GM18526 (cell line): Measurements from ENCODE around the gene TMEM234.

Experiments
- POLR2A ChIP-seq: IDR thresholded peaks from 3 replicates; pipeline ENCODE4 v1.6.1; 2011; ENCODE audit not compliant: insufficient read length; ENCODE audit errors: extremely low read depth

The TMEM234 gene

GRCh38 chr1:32197837-32198236 lies 24.3 kb downstream of the TMEM234 start:
- TF ChIP-seq POLR2A: no peak

- TF ChIP-seq POLR2A: no peak
These were observed 25.1 kb downstream of the TMEM234 start for GRCh38 chr1:32197074-32197473.

- no peak for TF ChIP-seq POLR2A
These were observed 26.0 kb downstream of the TMEM234 start for GRCh38 chr1:32195972-32196823.

- TF ChIP-seq POLR2A: no peak
These were observed 26.6 kb downstream of the TMEM234 start for GRCh38 chr1:32195531-32195930.

- TF ChIP-seq POLR2A: no peak
These were observed 27.2 kb downstream of the TMEM234 start for GRCh38 chr1:32194984-32195383.

- no peak for TF ChIP-seq POLR2A
These were observed 29.8 kb downstream of the TMEM234 start for GRCh38 chr1:32192220-32192948.

- no peak for TF ChIP-seq POLR2A
These were observed 34.3 kb downstream of the TMEM234 start for GRCh38 chr1:32187850-32188249.

- TF ChIP-seq POLR2A: no peak
These were observed 35.7 kb downstream of the TMEM234 start for GRCh38 chr1:32186491-32186890.

- TF ChIP-seq POLR2A: no peak
These were observed 36.1 kb downstream of the TMEM234 start for GRCh38 chr1:32186077-32186476.

- TF ChIP-seq POLR2A: no peak
These were observed 37.5 kb downstream of the TMEM234 start for GRCh38 chr1:32184650-32185049.

GRCh38 chr1:32182060-32182459 lies 40.1 kb downstream of the TMEM234 start:
- TF ChIP-seq POLR2A: no peak

GRCh38 chr1:32181563-32181962 lies 40.6 kb downstream of the TMEM234 start:
- no peak for TF ChIP-seq POLR2A

GRCh38 chr1:32181065-32181464 lies 41.1 kb downstream of the TMEM234 start:
- TF ChIP-seq POLR2A: no peak

GRCh38 chr1:32180186-32181060 lies 41.7 kb downstream of the TMEM234 start:
- TF ChIP-seq POLR2A: no peak

GRCh38 chr1:32179443-32180185 lies 42.5 kb downstream of the TMEM234 start, which contains the start of gene TXLNA:
Gene TXLNA, plus strand, starts transcription at chr1:32179675. Its CDS starts 671 bp downstream, at chr1:32180346.
- peak; percentile 85 for TF ChIP-seq POLR2A
